COLO668 (cell line): ENCODE results near the gene TMPRSS3.
A peak's percentile ranks its signal among the peaks of the same experiment; 100 is the strongest.

Experiments used
- DNase-seq: peaks from one replicate; lab custom pipeline; 2025; ENCODE audit not compliant: unreplicated experiment; lab: John Stamatoyannopoulos, UW

The TMPRSS3 gene

DNA sequence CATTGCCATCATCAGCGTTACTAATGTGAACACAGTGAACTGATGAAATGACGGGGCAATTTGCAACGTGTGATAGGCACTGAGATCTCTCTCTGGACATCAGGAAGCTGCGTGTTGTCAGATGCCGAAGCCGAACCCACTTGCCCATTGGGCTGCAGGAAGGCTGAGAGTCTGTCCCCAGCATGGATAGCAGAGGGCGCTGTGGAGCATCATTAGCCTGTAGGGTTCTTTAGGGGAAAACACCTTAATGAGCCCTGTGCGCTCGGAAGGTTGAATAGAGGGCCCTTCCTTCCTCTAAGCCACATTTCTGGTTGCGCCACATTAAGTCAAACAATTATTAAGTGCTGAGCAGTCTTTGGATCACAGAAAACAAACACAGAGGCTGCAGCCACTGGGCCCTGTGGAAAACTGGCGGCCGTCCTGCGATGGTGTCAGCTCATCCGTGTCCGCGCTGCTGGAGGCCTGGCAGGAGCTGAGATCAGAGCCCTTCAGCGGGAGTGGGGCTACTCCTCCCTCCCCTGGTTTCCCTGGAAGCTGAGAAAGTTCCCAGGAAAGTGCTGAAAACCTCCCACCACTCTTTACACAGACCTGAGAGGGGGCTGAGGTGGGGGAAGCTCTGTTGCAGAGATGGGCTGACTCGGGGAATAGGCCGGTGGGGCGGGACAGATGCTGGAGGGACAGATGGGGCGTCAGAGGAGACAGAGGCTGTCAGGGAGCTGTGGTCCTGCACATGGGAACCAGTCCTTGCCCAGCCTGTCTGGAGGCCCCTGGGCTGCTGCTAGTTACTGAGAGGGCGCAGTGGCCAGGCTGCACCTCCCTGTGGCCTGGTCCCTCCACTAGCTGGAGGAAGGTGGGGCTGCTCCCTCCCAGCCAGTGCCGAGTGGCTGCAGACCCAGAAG, 57.8 kb downstream of the TMPRSS3 start:
- peak; percentile 94 for DNase-seq

DNA sequence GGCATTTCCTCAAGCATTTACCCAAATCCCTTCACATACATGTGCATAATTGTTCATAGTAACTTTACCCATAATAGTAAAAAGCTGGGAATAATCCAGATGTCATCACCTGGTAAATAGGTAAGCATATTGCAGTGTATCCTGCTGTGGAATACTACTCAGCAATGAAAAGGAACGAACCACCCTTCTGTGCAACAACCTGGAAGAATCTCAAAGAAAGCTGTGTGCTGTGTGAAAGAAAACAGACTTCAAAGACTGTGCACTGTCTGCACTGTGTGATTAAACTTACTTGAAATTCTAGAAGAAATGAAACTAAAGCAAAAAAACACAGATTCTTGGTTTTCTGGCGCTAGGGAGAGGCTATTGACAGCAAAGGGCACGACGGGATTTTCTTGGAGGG, 58.6 kb downstream of the TMPRSS3 start:
- no peak for DNase-seq

GRCh38 chr21:42336054-42336453, 59.8 kb downstream of the TMPRSS3 start:
- DNase-seq, result no peak

DNA sequence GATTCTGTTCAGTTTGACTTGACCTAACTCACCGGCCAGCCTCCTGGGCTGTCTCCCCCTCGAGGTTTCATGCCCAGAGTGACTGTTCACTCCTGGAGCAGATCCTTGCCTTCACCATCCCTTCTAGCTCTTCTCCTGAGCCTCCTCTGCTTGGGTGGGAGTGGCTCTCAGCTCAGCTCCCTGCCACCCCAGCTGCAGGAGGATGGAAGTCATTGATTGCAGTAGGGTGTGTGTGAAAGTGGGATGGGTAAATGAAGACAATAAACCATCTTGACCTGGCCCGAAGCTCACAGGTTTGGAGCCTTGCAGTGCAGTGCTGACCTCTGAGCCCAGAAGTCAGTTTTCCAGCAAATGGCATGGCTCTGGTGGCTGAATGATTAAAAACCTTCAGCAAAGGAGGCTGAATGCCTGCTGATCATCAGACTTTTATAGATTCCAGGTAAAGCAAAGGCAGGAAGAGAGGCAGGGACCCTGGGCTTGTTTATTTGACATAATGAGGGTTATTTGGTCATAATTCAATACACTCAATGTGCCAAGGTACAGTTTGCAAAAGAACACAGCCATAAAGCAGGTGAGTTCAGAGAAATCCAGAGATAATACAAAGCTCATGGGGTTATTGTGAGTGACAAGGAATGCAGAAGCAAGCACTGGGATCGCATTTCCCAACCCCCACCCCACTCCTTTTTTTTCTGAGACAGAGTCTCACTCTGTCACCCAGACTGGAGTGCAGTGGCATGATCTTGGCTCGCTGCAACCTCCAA, 63.1 kb downstream of the TMPRSS3 start:
- DNase-seq, result no peak

DNA sequence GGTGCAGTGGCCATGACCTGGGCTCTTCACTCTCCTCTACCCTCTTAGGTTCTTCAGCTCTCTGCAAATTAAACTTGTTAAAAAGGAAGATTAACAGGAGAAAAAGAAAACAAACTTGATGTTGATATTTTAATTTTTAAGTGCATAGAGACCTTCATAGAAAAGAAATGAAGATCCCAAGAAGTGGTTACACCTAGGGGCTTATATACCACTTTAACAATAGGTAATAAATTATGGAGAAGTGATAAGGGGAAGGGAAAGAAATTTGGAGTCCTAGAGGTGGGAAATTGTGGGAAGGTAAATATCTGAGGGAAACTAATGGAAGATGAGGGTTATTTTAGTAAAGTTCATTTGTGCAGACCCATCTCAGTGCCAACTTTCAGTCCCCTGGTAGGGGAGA, 64.2 kb downstream of the TMPRSS3 start:
- DNase-seq, result no peak

GRCh38 chr21:42330380-42331371, 65.2 kb downstream of the TMPRSS3 start:
- DNase-seq, result no peak

GRCh38 chr21:42324896-42325295, 71.0 kb downstream of the TMPRSS3 start:
- DNase-seq, result no peak
